Adrenal gland (tissue), 12 donors: ENCODE measurements around the gene SP140L. TPM values are rescaled to one million over a fixed set of nuclear protein-coding genes. Genes with fewer than 3 reads are reported as not detected.

Source experiments
- DNase-seq, 7 donors: peaks; one replicate each; pipeline ENCODE4 v3.0.0-alpha.2; 2019 to 2020
- H3K27ac ChIP-seq, 5 donors: fragments of 200-600 bp; sonication (generic) in 4 of 5; 1 replicate in 3 of 5; 2 replicates in 2 of 5; pipeline versions ENCODE4 v1.5.1 to v1.8.0; 2016 to 2020; ENCODE audit warnings: mild to moderate bottlenecking in 1 of 5
- H3K27me3 ChIP-seq: fragments of 200-600 bp; 2 replicates; pipeline ENCODE4 v1.8.0; 2021
- H3K36me3 ChIP-seq, 2 donors: fragments of 200-600 bp; replicated peaks in 1 of 2; 1 replicate in 1 of 2; 2 replicates in 1 of 2; pipeline versions ENCODE4 v1.5.1 to v1.8.0; 2018 to 2022
- H3K4me1 ChIP-seq, 2 donors: fragments of 200-600 bp; replicated peaks in 1 of 2; 1 replicate in 1 of 2; 2 replicates in 1 of 2; pipeline versions ENCODE4 v1.5.1 to v1.8.0; 2018 to 2021
- H3K4me3 ChIP-seq, 4 donors: fragments of 200-600 bp; sonication (generic) in 3 of 4; one replicate each; pipeline ENCODE4 v1.5.1; 2016 to 2018
- H3K9me3 ChIP-seq, 3 donors: fragments of 200-600 bp; sonication (generic) in 1 of 3; replicated peaks in 1 of 3; 1 replicate in 2 of 3; 2 replicates in 1 of 3; pipeline versions ENCODE4 v1.5.1 to v1.8.0; 2016 to 2021
- POLR2A ChIP-seq, 2 donors: fragments of 450-650 bp; IDR thresholded peaks; one replicate each; pipeline ENCODE4 v1.6.1; 2017; ENCODE audit warnings: antibody characterized with exemption in 2 of 2, mild to moderate bottlenecking in 2 of 2, moderate library complexity in 1 of 2
- WGBS, 4 donors: extraction: QIAGEN DNeasy Blood & Tissue Kit in 2 of 4; methylation state at CpG; one replicate each; pipeline versions ENCODE4 v1.1.5 to v1.1.7; 2013 to 2017; 5-methylcytosine and 5-hydroxymethylcytosine counted together
- intact Hi-C, 2 donors: fragments of 100-400 bp; cut with DNase I; formaldehyde crosslinking; loops; one replicate each; pipeline versions ENCODE4 v1.14.1 to v1.15.0; 2022 to 2023
- polyA plus RNA-seq, 3 donors: library from polyadenylated mRNA; stranded (reverse); fragments of 200-250 nt in 2 of 3; fragments of 350-450 nt in 1 of 3; fragmentation: Illumina TruSeq in 1 of 3; extraction: RNeasy Lipid Tissue Mini Kit (QIAGEN cat#74804) in 1 of 3; gene quantifications; one replicate each; pipeline ENCODE4 v1.2.3, GENCODE V29; 2013 to 2014
- total RNA-seq, 9 donors: library from RNA; depleted of rRNA in 4 of 9; stranded (reverse); fragments of >200 nt in 4 of 9; fragments of 120-200 nt in 1 of 9; fragmentation: NEBNext Ultra II Directional in 1 of 9; extraction: Animal tissue kit (Norgen Biotek cat#: 25700) in 1 of 9; gene quantifications; one replicate each; pipeline versions ENCODE4 v1.1.0 to v1.2.4, GENCODE V29; 2013 to 2023
- TF ChIP-seq, protein P1 (sequence below), 6 experiments: fragments of 450-650 bp in 4 of 6; fragments of 200-600 bp in 2 of 6; sonication (generic) in 1 of 6; IDR thresholded peaks; 1 replicate in 5 of 6; 2 replicates in 1 of 6; pipeline versions ENCODE4 v1.5.1 to v1.8.0; 2016 to 2021; ENCODE audit warnings: antibody characterized with exemption in 6 of 6, mild to moderate bottlenecking in 2 of 6, moderate library complexity in 1 of 6
- donor health status: healthy with polysubstance abuse.
- donor health status: Bipolar disorder and iron deficiency.
- donor health status: DM: yes; HTN: yes; CAD: no.
- donor health status: DM: no; HTN: no; CAD: no.
- donor health status: DM: no; HTN: no; CAD: no.
- donor health status: DM: yes; HTN: yes; CAD: no.

Gene SP140L
- total and polyA plus RNA-seq, 12 donors, result 6.5 to 30.8 (median 21.3) TPM

DNA sequence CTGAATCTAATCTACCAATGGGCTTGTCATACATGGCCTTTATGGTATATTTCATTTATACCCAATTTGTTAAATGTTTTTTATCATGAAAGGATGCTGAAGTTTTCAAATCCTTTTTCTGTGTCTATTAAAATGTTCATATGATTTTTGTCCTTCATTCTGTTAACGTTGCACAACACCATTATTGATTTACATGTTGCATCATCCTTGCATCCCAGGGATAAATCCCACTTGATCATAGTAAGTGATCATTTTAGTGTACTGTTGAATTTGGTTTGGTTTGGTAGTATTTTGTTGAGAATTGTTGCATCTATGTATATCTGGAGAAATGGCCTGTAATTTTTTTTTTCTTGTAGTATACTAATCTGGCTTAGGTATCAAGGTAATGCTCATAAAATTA is 98.4 kb downstream of the SP140L start:
- DNase-seq, result no peak
- Histone ChIP-seq H3K27ac (peak overlapping the region in 1 of 5 donors; percentile 74), H3K9me3 (peaks cover 0 to 7% (median 0%) of the 10 kb centered on the region in 3 donors), H3K4me3 (no peak overlapping the region), H3K27me3 (no peaks in the 10 kb centered on the region), H3K36me3 (no peaks in the 10 kb centered on the region), H3K4me1 (peaks cover 23 to 62% of the 10 kb centered on the region in 2 donors)
- TF ChIP-seq, protein P1, sequence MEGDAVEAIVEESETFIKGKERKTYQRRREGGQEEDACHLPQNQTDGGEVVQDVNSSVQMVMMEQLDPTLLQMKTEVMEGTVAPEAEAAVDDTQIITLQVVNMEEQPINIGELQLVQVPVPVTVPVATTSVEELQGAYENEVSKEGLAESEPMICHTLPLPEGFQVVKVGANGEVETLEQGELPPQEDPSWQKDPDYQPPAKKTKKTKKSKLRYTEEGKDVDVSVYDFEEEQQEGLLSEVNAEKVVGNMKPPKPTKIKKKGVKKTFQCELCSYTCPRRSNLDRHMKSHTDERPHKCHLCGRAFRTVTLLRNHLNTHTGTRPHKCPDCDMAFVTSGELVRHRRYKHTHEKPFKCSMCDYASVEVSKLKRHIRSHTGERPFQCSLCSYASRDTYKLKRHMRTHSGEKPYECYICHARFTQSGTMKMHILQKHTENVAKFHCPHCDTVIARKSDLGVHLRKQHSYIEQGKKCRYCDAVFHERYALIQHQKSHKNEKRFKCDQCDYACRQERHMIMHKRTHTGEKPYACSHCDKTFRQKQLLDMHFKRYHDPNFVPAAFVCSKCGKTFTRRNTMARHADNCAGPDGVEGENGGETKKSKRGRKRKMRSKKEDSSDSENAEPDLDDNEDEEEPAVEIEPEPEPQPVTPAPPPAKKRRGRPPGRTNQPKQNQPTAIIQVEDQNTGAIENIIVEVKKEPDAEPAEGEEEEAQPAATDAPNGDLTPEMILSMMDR (IDR thresholded peaks at IDR 0.05), result no peak
- no peak for TF ChIP-seq POLR2A (IDR thresholded peaks at IDR 0.05)
- intact Hi-C loops, result no loop called here
- 24 to 32% (median 28%) methylated on average over 1 of the region's 1 CpG for WGBS, 4 donors

DNA sequence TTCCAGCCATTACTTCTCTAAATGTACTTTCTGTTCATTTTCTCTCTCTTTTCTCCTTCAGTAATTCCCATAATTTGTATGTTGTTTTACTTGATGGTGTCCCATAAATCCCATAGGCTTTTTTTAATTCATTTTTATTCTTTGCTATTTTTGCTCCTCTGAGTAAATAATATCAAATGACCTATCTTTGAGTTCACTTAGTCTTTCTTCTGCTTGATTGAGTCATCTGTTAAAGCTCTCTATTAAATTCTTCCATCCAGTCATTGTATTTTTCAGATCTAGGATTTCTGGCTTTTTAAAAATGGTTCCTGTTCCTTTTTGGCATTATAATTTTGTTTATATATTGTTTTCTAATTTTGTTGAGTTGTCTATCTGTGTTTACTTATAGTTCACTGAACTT is 102.5 kb downstream of the SP140L start:
- no peak overlapping the region for H3K27ac ChIP-seq
- intact Hi-C loops, result no loop called here

DNA sequence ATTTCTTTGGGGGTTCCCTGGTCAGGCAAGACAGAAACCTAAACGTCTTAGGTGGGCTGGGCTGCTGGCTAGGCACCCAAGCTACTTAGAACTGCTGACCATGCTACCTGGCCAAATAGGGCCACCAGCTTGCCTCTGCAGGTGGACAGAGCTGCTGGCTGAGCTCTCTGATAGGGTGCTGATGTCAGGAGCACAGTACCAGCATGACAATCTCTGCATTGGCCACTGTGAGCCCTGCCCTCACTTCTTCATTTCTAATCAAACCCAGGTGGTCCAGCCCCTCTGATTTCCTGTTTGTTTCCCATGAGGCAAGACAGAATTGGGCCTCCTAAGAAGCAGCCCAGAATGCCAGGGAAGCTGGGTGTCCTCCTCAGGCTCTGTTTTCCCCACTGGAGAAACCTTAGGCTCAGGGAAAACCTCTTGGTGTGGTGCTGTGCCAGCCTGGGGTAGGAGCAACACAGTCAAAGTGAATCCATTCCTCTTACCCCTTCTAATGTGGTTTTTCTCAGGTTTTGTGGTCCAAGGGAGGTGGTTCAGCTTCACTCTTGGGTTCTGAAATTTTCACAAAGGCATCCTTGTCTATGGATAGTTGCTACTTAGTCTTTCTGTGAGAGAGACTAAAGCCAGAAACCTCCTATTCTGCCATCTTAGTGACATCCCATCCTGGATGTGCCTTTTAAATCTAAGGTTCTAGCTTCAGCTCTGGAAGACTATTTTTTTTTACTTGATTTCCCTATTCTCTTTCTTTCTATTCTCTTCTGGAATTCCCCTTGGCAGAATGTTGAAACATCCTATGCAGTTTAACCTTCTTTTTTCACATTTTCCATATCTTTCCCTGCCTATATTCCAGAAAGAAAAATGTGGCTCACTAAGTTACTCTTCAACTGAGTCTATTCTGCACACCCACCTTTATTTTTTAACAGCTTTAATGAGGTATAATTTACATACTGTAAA is 104.2 kb downstream of the SP140L start:
- no peak overlapping the region for H3K4me3 ChIP-seq
- H3K4me1 ChIP-seq, result peaks cover 1 to 5% of the 10 kb centered on the region in 2 donors
- no peaks in the 10 kb centered on the region for H3K27me3 ChIP-seq
- H3K9me3 ChIP-seq, result peaks cover 0 to 7% (median 0%) of the 10 kb centered on the region in 3 donors
- H3K27ac ChIP-seq, result peak overlapping the region in 1 of 5 donors; percentile 4
- TF ChIP-seq, protein P1 (IDR thresholded peaks at IDR 0.05), result no peak
- no peak for TF ChIP-seq POLR2A (IDR thresholded peaks at IDR 0.05)
- no peak for DNase-seq
- WGBS, 4 donors, result 95 to 100% (median 96%) methylated on average over 1 of the region's 1 CpG; no CpG with 5 or more reads in 1 of the 4 donors
- intact Hi-C loops, result no loop called here
- H3K36me3 ChIP-seq, result no peaks in the 10 kb centered on the region

More for the DNA sequence above, 102.5 kb downstream of the SP140L start:
- DNase-seq, result no peak
- TF ChIP-seq, protein P1 (IDR thresholded peaks at IDR 0.05), result no peak
- TF ChIP-seq POLR2A (IDR thresholded peaks at IDR 0.05), result no peak
- Histone ChIP-seq H3K9me3 (peaks cover 0 to 7% (median 0%) of the 10 kb centered on the region in 3 donors), H3K4me1 (peaks cover 10 to 22% of the 10 kb centered on the region in 2 donors), H3K4me3 (no peak overlapping the region), H3K36me3 (no peaks in the 10 kb centered on the region), H3K27me3 (no peaks in the 10 kb centered on the region)

DNA sequence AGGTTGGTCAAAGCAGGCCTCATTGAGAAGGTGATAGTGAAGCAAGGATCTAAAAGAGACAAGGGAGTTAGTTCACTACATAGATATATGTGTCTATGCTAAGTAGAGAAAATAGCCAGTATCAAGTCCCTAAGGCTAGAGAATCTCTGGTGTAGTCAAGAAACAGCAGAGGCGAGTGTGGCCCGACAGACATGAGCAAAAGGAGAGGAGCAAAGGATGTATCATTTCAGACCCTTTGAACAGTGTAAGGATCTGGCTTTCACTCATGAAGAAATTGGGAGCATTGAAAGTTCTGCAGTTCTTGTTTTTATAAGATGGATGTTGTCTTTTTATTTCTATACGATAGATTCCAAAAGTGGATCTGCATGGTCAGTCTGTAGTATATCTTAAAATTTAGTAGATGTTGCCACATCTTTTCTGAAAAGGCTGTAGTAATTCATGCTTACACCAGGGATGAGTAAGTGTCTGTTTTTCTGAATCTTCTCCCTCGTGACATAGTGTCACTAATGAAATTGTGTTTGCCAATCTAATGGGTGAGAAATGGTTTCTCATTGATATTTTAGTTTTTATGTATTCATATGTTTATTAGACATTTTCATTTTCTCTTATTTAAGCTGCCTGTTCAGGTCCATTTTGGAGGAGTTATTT is 107.8 kb downstream of the SP140L start:
- intact Hi-C loops, result no loop called here
- WGBS, 4 donors, result 62 to 82% (median 69%) methylated on average over 4 of the region's 4 CpGs
- Histone ChIP-seq H3K27ac (peak overlapping the region in 1 of 5 donors; percentile 24), H3K36me3 (no peaks in the 10 kb centered on the region), H3K4me1 (peaks cover 6 to 12% of the 10 kb centered on the region in 2 donors), H3K9me3 (peaks cover 0 to 9% (median 0%) of the 10 kb centered on the region in 3 donors), H3K4me3 (no peak overlapping the region), H3K27me3 (no peaks in the 10 kb centered on the region)
- TF ChIP-seq POLR2A (IDR thresholded peaks at IDR 0.05), result no peak
- TF ChIP-seq, protein P1 (IDR thresholded peaks at IDR 0.05), result no peak
- no peak for DNase-seq
